Activated CD4-positive, alpha-beta T cell treated with anti-CD3 and anti-CD28 coated beads for 36 hours (primary cell): Measurements from ENCODE around the gene RPN1. TPM values are rescaled to one million over a fixed set of nuclear protein-coding genes. Genes with fewer than 3 reads are reported as not detected.
A peak's percentile ranks its signal among the peaks of the same experiment; 100 is the strongest.
"Not testable (repeated sequence)": the region's sequence is repeated elsewhere in the genome, so short reads cannot be mapped to it uniquely, and the experiment has no call there.

Experiments
- ATAC-seq: fragments of 200-7000 bp; cut with Tn5 transposase; one replicate; pipeline ENCODE4 v1.10.0; 2021; ENCODE audit warnings: mild to moderate bottlenecking, moderate library complexity
- CTCF ChIA-PET: fragments of 350-600 bp; sonication (Branson Sonifier 250); formaldehyde crosslinking; loops from one replicate; lab custom pipeline; 2021; ENCODE audit warnings: antibody characterized with exemption; lab: Charles Lee
- POLR2A ChIA-PET: fragments of 350-600 bp; sonication (Branson Sonifier 250); formaldehyde crosslinking; loops from one replicate; lab custom pipeline; 2021; ENCODE audit warnings: antibody characterized with exemption, inconsistent platforms; lab: Charles Lee
- DNase-seq: peaks from one replicate; pipeline ENCODE4 v3.0.0-alpha.2; 2020
- H3K27ac Mint-ChIP-seq: one replicate; pipeline ENCODE4 v1.8.0; 2021; ENCODE audit warnings: mixed read lengths
- H3K27me3 Mint-ChIP-seq: one replicate; pipeline ENCODE4 v1.8.0; 2021; ENCODE audit warnings: mixed read lengths
- H3K36me3 Mint-ChIP-seq: one replicate; pipeline ENCODE4 v1.8.0; 2021; ENCODE audit warnings: low read depth, mixed read lengths
- H3K4me1 Mint-ChIP-seq: one replicate; pipeline ENCODE4 v1.8.0; 2021; ENCODE audit warnings: mixed read lengths
- H3K4me3 Mint-ChIP-seq: one replicate; pipeline ENCODE4 v1.8.0; 2021; ENCODE audit warnings: mild to moderate bottlenecking, moderate library complexity, mixed read lengths
- H3K9me3 Mint-ChIP-seq: one replicate; pipeline ENCODE4 v1.8.0; 2021; ENCODE audit warnings: low read depth, mixed read lengths
- intact Hi-C, 2 experiments: fragments of 100-400 bp; cut with DNase I in 1 of 2; cut with micrococcal nuclease in 1 of 2; formaldehyde crosslinking; loops; one replicate each; pipeline versions ENCODE4 v1.14.2 to v1.15.1; 2022 to 2024; cut with DNase I, micrococcal nuclease
- total RNA-seq, 2 experiments: library from RNA; stranded (reverse); gene quantifications; one replicate each; pipeline ENCODE4 v1.2.3, GENCODE V29; 2021

The RPN1 gene
- total RNA-seq, 2 experiments from 2014 or later = 138 to 153 TPM

DNA sequence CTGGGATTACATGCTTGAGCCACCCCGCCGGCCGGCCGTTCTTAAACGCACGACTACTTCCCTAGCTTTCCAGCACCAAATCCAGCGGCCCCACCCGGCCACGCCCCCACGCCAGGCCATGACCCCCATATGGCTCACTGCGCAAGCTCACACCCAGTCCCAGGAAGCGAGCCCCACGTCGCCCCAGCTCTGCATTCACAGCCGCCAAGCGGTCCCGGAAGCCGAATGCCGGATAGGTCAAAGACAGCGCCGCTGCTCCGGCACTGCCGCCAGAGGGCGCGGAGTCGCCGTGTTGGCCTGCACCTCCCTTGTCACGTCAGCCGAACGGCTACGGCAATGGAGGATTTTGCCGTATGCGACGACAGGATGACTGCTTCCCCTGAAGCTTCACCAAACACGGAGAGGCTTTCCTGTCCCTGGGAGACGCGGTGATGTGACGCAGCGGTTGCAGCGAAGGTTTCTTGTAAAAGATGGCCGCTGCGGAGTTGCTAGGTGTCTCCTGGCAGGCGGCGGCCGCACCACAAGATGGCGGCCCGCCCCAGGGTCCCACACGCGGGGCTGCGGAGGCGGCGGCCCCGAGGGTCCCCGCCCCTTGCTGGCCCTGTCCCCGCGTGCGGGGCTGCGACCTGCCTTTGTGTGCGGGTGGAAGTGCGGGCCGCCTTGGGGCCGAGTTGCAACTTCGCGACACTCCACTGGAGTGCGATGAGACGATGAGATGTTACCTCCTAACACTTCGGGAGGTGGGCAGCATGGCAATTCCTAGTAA lies 30.2 kb upstream of the RPN1 start:
- ATAC-seq (peak; percentile 98), DNase-seq (peak; percentile 98)
- Mint-ChIP-seq H3K36me3 (peaks cover 2% of the 10 kb centered on the region), H3K27ac (peak overlapping the region; percentile 99), H3K4me3 (peak overlapping the region; percentile 96), H3K4me1 (peaks cover 31% of the 10 kb centered on the region), H3K9me3 (no peaks in the 10 kb centered on the region), H3K27me3 (no peaks in the 10 kb centered on the region)
- ChIA-PET CTCF (interaction anchor here (0.6 to 3.3 kb wide), 48 partner anchors 9 to 571 kb away, joined by 3 to 33 read pairs (median 6); partner anchors contain the start of genes ACAD9 and RAB7A), POLR2A (interaction anchor here (0.7 to 1.7 kb wide), 12 partner anchors 27 to 198 kb away, joined by 3 to 9 read pairs (median 4); partner anchors contain the start of gene RPN1)
- intact Hi-C loops = loop anchor here (1.0 to 5.0 kb wide), 15 partner anchors 30 to 760 kb away; partner anchors contain the start of genes ACAD9 (in 2 of the 2), RAB7A (in 2 of the 2), IFT122 (in 1 of the 2) and RPN1 (in 1 of the 2)

DNA sequence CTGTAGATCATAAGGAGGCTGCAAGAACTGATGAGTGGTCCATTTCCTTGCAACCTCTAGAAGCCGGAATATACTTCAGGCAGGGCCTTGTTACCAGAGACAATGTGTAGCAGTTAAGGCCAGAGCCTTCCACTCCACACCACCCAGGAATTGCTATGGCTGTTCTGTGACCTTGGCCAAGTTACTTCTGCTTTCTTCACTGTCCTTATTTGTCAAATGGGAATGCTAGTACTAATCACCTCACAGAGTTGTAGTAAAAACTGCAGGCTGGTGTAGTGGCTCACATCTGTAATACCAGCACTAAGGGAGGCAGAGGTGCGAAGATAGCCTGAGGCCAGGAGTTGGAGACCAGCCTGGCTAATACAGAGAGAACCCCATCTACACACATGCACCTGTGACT lies 28.7 kb upstream of the RPN1 start:
- Mint-ChIP-seq H3K4me3 (peak overlapping the region; percentile 96), H3K9me3 (no peaks in the 10 kb centered on the region), H3K4me1 (peaks cover 30% of the 10 kb centered on the region), H3K27me3 (no peaks in the 10 kb centered on the region), H3K36me3 (peaks cover 2% of the 10 kb centered on the region), H3K27ac (peak overlapping the region; percentile 99)
- no peak for DNase-seq
- no peak for ATAC-seq
- CTCF ChIA-PET = interaction anchor here (0.6 to 3.3 kb wide), 8 partner anchors 10 to 200 kb away, joined by 3 to 33 read pairs (median 14); partner anchors contain the start of gene ACAD9
- POLR2A ChIA-PET = interaction anchor here (0.6 kb wide), 1 partner anchor 46 kb away, joined by 3 read pairs; no protein-coding TSS in a partner anchor
- intact Hi-C loops = no loop called here

DNA sequence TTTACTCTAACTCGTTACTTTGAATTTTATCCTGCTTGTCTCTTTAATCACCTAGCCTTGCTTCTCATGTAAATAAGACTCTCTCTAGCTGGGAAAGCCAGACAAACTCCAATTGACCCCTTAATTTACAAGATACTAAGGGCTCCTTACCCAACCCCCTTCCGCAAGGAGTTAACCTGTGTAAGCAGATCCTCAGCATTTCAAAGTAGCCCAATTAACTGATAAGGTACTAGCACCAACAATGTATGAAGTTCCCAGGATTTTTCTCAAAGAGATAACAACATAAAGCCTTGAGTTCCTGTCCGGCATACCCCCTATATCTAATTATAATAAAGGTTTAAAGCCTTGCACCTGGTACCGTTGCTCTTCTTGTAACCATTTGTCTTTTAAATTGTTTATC lies 25.2 kb upstream of the RPN1 start:
- intact Hi-C loops, H3K36me3 Mint-ChIP-seq, H3K27ac Mint-ChIP-seq, POLR2A ChIA-PET, H3K27me3 Mint-ChIP-seq, ATAC-seq, DNase-seq, H3K9me3 Mint-ChIP-seq, CTCF ChIA-PET, H3K4me3 Mint-ChIP-seq: not testable (repeated sequence)
- H3K4me1 Mint-ChIP-seq = peaks cover 17% of the 10 kb centered on the region

DNA sequence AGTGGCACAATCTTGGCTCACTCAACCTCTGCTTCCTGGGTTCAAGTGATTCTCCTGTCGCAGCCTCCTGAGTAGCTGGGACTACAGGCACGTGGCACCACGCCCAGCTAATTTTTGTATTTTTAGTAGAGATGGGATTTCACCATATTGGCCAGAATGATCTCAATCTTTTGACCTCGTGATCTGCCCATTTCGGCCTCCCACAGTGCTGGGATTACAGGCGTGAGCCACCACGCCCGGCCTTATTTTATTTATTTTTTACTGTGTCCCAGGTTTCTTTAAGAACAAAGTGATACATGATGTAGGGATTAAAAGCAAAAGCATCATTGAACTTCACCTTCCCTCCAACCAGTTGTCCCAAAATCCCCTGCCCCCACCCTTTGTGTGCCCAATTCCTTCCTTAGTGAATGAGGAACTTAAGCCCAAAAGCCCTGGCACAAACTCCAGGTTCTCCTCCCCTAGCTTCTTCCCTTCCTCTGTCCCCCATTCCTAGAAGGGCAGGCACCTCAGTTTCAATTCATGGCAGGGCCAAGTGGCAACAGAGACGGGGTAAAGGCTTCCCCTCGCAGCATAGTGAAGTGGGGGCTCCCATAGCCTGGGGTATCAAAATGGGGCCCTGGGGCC lies 23.7 kb upstream of the RPN1 start:
- Mint-ChIP-seq H3K4me3 (no peak overlapping the region), H3K36me3 (no peaks in the 10 kb centered on the region), H3K9me3 (no peaks in the 10 kb centered on the region), H3K27me3 (no peaks in the 10 kb centered on the region), H3K4me1 (peaks cover 9% of the 10 kb centered on the region), H3K27ac (peak overlapping the region; percentile 63)
- POLR2A ChIA-PET = no interaction called here
- CTCF ChIA-PET = no interaction called here
- ATAC-seq (no peak), DNase-seq (no peak)
- intact Hi-C loops = no loop called here

DNA sequence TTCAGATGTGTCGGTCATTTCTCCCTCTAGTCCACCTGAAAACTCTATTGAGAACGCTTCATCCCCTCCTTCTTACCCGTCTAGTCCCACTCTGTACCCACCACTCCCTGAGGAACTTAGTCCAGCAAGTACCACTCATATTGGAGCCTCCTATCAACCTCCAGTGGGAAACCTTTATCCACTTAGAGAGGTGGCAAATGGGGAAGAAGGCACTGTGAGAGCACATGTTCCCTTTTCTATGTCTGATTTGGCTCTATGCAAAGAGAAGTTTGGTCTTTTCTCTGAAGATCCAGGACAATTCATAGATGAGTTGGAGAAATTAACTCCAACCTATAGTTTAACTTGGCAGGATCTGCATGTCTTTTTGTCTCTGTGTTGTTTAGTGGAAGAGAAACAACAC lies 17.0 kb upstream of the RPN1 start:
- ChIA-PET POLR2A (no interaction called here), CTCF (interaction anchor here (1.6 kb wide), 1 partner anchor 14 kb away, joined by 4 read pairs; no protein-coding TSS in a partner anchor)
- no peaks in the 10 kb centered on the region for H3K27me3 Mint-ChIP-seq
- peaks cover 2% of the 10 kb centered on the region for H3K4me1 Mint-ChIP-seq
- no peak for DNase-seq
- no peak overlapping the region for H3K4me3 Mint-ChIP-seq
- H3K36me3 Mint-ChIP-seq = no peaks in the 10 kb centered on the region
- intact Hi-C loops = no loop called here
- H3K27ac Mint-ChIP-seq = no peak overlapping the region
- no peaks in the 10 kb centered on the region for H3K9me3 Mint-ChIP-seq
- no peak for ATAC-seq

DNA sequence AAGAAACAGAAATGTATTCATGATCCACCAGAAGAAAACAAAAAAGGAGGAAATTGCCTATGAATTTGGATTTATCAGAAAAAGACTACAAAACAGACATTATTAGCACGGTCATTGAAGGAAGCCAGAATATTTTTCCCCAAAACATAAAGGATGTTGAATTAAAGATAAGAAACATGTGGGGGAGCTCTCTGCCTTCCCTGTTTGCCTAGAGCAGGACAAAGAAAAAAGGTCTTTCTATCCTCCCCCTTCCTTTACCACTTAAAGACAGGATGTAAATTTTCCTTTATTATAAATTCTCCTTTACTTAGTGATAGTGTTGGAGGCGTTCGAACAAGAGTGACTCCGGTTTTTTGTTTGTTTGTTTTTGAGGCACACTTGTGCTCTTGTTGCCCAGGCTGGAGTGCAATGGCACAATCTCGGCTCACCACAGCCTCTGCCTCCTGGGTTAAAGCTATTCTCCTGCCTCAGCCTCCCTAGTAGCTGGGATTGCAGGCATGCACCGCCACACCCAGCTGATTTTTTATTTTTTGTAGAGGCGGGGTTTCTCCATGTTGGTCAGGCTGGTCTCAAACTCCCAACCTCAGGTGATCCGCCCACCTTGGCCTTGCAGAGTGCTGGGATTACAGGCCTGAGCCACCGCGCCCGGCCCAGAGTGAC lies 14.9 kb upstream of the RPN1 start:
- POLR2A ChIA-PET = no interaction called here
- ATAC-seq = no peak
- intact Hi-C loops = no loop called here
- Mint-ChIP-seq H3K9me3 (no peaks in the 10 kb centered on the region), H3K4me3 (no peak overlapping the region), H3K36me3 (no peaks in the 10 kb centered on the region), H3K27me3 (no peaks in the 10 kb centered on the region), H3K4me1 (peaks cover 2% of the 10 kb centered on the region), H3K27ac (no peak overlapping the region)
- no peak for DNase-seq
- CTCF ChIA-PET = interaction anchor here (0.6 kb wide), 1 partner anchor 105 kb away, joined by 4 read pairs; no protein-coding TSS in a partner anchor

DNA sequence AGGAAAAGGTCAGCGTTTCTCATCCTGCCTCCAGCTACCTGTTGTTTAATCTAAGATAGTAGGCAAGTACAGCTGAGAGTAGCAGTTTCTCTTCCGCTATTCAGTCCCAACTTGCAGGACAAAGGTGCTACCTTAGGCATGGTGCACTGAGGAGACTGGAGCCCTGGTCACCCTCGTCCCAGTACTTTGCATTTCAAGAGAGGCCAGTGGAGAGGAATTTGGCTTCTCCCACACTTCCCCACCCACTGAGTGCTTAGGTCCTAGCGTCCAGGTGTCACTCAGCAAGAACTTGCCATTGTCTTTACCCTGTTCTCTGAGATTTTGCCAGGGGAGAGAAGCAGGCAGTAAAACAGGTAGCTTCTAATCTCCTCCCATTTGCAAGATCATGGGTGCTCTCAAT lies 12.5 kb upstream of the RPN1 start:
- no peak overlapping the region for H3K4me3 Mint-ChIP-seq
- no peaks in the 10 kb centered on the region for H3K9me3 Mint-ChIP-seq
- ATAC-seq = no peak
- intact Hi-C loops = loop anchor here in 1 of 2 experiments (5.0 kb wide), 1 partner anchor 194 kb away; no protein-coding TSS in a partner anchor
- no peak for DNase-seq
- no peaks in the 10 kb centered on the region for H3K27me3 Mint-ChIP-seq
- H3K4me1 Mint-ChIP-seq = peaks cover 2% of the 10 kb centered on the region
- H3K27ac Mint-ChIP-seq = no peak overlapping the region
- ChIA-PET CTCF (interaction anchor here (1.9 kb wide), 1 partner anchor 9 kb away, joined by 6 read pairs; no protein-coding TSS in a partner anchor), POLR2A (no interaction called here)
- H3K36me3 Mint-ChIP-seq = no peaks in the 10 kb centered on the region

DNA sequence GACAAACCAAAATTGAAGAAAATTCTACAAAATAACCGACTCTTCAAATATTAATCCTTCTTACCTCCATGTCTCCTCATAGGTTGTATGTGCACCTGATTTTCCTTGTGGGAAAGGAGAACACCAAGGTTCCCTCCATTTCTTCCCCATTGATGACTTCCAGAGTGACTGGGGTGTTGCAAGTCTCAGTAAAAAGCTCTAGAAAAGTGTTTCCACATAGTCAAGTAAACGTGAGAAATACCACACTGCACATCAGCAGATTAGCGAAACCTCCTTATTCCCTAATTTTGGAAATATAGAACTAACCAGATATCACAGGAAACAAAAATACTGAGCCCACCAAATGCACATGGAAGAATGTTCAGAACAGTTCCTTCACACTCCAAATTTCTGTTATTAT lies 4.9 kb upstream of the RPN1 start:
- ATAC-seq = no peak
- Mint-ChIP-seq H3K4me3 (no peak overlapping the region), H3K36me3 (no peaks in the 10 kb centered on the region), H3K9me3 (no peaks in the 10 kb centered on the region), H3K27ac (peak overlapping the region; percentile 6), H3K4me1 (peaks cover 9% of the 10 kb centered on the region), H3K27me3 (no peaks in the 10 kb centered on the region)
- intact Hi-C loops = no loop called here
- CTCF ChIA-PET = interaction anchor here (1.2 to 2.3 kb wide), 2 partner anchors 38 to 49 kb away, joined by 3 to 11 read pairs; no protein-coding TSS in a partner anchor
- no peak for DNase-seq
- POLR2A ChIA-PET = no interaction called here

DNA sequence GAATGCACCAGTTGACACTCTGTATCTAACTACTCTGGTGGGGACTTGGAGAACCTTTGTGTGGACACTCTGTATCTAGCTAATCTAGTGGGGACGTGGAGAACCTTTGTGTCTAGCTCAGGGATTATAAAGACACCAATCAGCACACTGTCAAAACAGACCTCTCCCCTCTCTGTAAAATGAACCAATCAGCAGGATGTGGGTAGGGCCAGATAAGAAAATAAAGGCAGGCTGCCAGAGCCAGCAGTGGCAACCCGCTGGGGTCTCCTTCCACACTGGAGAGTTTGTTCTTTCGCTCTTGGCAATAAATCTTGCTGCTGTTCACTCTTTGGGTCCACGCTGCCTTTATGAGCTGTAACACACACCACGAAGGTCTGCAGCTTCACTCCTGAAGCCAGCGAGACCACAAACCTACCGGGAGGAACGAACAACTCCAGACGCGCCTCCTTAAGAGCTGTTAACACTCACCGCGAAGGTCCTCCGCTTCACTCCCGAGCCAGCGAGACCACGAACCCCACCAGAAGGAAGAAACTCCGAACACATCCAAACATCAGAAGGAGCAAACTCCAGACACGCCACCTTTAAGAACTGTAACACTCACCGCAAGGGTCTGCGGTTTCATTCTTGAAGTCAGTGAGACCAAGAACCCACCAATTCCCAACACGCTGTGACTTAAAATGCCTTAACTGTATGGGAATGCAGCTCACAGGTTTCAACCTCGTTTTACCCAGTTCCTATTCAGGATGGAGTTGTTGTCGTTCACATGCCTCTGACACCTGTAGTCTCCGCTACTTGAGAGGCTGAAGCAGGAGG lies 3.6 kb upstream of the RPN1 start:
- peak overlapping the region; percentile 72 for H3K4me3 Mint-ChIP-seq
- not testable (repeated sequence) for H3K9me3 Mint-ChIP-seq, H3K36me3 Mint-ChIP-seq, H3K27me3 Mint-ChIP-seq, ATAC-seq
- H3K27ac Mint-ChIP-seq = peak overlapping the region; percentile 73
- POLR2A ChIA-PET = interaction anchor here (0.6 to 1.1 kb wide), 4 partner anchors 18 to 225 kb away, joined by 3 to 9 read pairs (median 6); partner anchors contain the start of gene ACAD9
- DNase-seq = peak; percentile 54
- intact Hi-C loops = loop anchor here in 1 of 2 experiments (1.0 to 5.0 kb wide), 2 partner anchors 37 to 743 kb away; no protein-coding TSS in a partner anchor
- peaks cover 13% of the 10 kb centered on the region for H3K4me1 Mint-ChIP-seq
- CTCF ChIA-PET = interaction anchor here (0.5 to 2.3 kb wide), 14 partner anchors 9 to 466 kb away, joined by 3 to 15 read pairs (median 3); partner anchors contain the start of gene ACAD9

DNA sequence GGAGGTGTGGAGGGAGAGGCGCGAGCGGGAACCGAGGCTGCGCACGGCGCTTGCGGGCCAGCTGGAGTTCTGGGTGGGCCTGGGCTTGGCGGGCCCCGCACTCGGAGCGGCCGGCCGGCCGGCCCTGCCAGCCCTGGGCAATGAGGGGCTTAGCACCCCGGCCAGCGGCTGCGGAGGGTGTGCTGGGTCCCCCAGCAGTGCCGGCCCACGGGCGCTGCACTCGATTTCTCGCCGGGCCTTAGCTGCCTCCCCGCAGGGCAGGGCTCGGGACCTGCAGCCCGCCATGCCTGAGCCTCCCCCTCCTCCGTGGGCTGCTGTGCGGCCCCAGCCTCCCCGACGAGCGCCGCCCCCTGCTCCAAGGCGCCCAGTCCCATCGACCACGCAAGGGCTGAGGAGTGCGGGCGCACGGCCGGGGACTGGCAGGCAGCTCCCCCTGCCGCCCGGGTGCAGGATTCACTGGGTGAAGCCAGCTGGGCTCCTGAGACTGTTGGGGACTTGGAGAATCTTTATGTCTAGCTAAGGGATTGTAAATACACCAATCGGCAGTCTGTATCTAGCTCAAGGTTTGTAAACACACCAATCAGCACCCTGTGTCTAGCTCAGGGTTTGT lies 2.9 kb upstream of the RPN1 start:
- DNase-seq = peak; percentile 85
- intact Hi-C loops = loop anchor here in 1 of 2 experiments (5.0 kb wide), 1 partner anchor 744 kb away; no protein-coding TSS in a partner anchor

More for the DNA sequence above, 2.9 kb upstream of the RPN1 start:
- Mint-ChIP-seq H3K27ac (peak overlapping the region; percentile 73), H3K4me3 (peak overlapping the region; percentile 72), H3K4me1 (peaks cover 19% of the 10 kb centered on the region)
- ATAC-seq, H3K9me3 Mint-ChIP-seq, H3K27me3 Mint-ChIP-seq, H3K36me3 Mint-ChIP-seq: not testable (repeated sequence)
- CTCF ChIA-PET = interaction anchor here (0.5 to 2.3 kb wide), 12 partner anchors 10 to 467 kb away, joined by 3 to 15 read pairs (median 4); partner anchors contain the start of gene ACAD9
- POLR2A ChIA-PET = interaction anchor here (0.8 to 1.1 kb wide), 2 partner anchors 27 to 226 kb away, joined by 3 to 9 read pairs; partner anchors contain the start of gene ACAD9
